Hepatocyte (in vitro differentiated cells): ENCODE results near the gene MPND. TPM values are rescaled to one million over a fixed set of nuclear protein-coding genes. Genes with fewer than 3 reads are reported as not detected.

Experiments
- DNase-seq: peaks from one replicate; pipeline ENCODE4 v3.0.0-alpha.2; 2016; ENCODE audit warnings: low spot score
- H2AFZ ChIP-seq: fragments of 200-600 bp; sonication (generic); 2 replicates; pipeline ENCODE4 v1.6.0; 2016; ENCODE audit warnings: antibody characterized with exemption, mild to moderate bottlenecking
- H3K27ac ChIP-seq: fragments of 200-600 bp; sonication (generic); 2 replicates; pipeline ENCODE4 v1.5.1; 2016; ENCODE audit warnings: mild to moderate bottlenecking
- H3K27me3 ChIP-seq: fragments of 200-600 bp; sonication (generic); 2 replicates; pipeline ENCODE4 v1.6.1; 2016
- H3K36me3 ChIP-seq: fragments of 200-600 bp; sonication (generic); replicated peaks from 2 replicates; pipeline ENCODE4 v1.5.1; 2016; ENCODE audit warnings: low read depth; ENCODE audit not compliant: insufficient read depth
- H3K4me1 ChIP-seq: fragments of 200-600 bp; sonication (generic); 2 replicates; pipeline ENCODE4 v1.5.1; 2016; ENCODE audit warnings: mild to moderate bottlenecking, moderate library complexity; ENCODE audit not compliant: insufficient read depth
- H3K4me2 ChIP-seq: fragments of 200-600 bp; sonication (generic); 2 replicates; pipeline ENCODE4 v1.6.0; 2016
- H3K4me3 ChIP-seq: fragments of 200-600 bp; sonication (generic); 2 replicates; pipeline ENCODE4 v1.5.1; 2016; ENCODE audit warnings: mild to moderate bottlenecking
- H3K79me2 ChIP-seq: fragments of 200-600 bp; sonication (generic); 2 replicates; pipeline ENCODE4 v1.6.0; 2017; ENCODE audit warnings: mild to moderate bottlenecking
- H3K9me2 ChIP-seq: fragments of 200-600 bp; sonication (generic); replicated peaks from 2 replicates; pipeline ENCODE4 v1.6.0; 2017; ENCODE audit warnings: mild to moderate bottlenecking; ENCODE audit not compliant: insufficient read depth
- H3K9me3 ChIP-seq: fragments of 200-600 bp; sonication (generic); 2 replicates; pipeline ENCODE4 v1.5.1; 2016; ENCODE audit warnings: low read depth, mild to moderate bottlenecking
- H4K20me1 ChIP-seq: fragments of 200-600 bp; sonication (generic); 2 replicates; pipeline ENCODE4 v1.6.0; 2016; ENCODE audit warnings: mild to moderate bottlenecking; ENCODE audit not compliant: insufficient read depth, poor library complexity, severe bottlenecking
- CTCF ChIP-seq: fragments of 200-600 bp; sonication (generic); IDR thresholded peaks from 2 replicates; pipeline ENCODE4 v1.5.1; 2016; ENCODE audit warnings: antibody characterized with exemption, mild to moderate bottlenecking; ENCODE audit not compliant: poor library complexity
- EZH2 ChIP-seq: fragments of 200-600 bp; sonication (generic); IDR thresholded peaks from 2 replicates; pipeline ENCODE4 v1.6.1; 2016; ENCODE audit warnings: antibody characterized with exemption, mild to moderate bottlenecking, borderline replicate concordance
- EZH2phosphoT487 ChIP-seq: fragments of 200-600 bp; sonication (generic); IDR thresholded peaks from one replicate; pipeline ENCODE4 v1.6.1; 2018; ENCODE audit warnings: antibody characterized with exemption, mild to moderate bottlenecking, low read depth, moderate library complexity; ENCODE audit not compliant: unreplicated experiment, severe bottlenecking
- WGBS: methylation state at CpG from one replicate; pipeline ENCODE4 v1.1.6; 2016; ENCODE audit warnings: low lambda C conversion rate; ENCODE audit errors: missing lambda C conversion rate; 5-methylcytosine and 5-hydroxymethylcytosine counted together
- polyA plus RNA-seq: library from polyadenylated mRNA; unstranded; fragments of >200 nt; fragmentation: Nextera tagmentation; extraction: Ambion mirVana; gene quantifications from 2 replicates; pipeline ENCODE4 v1.2.1, GENCODE V29; 2016
- total RNA-seq: library from RNA; depleted of rRNA; stranded (reverse); fragments of >200 nt; gene quantifications from 2 replicates; pipeline ENCODE4 v1.2.3, GENCODE V29; 2014

Gene MPND
- total and polyA plus RNA-seq, 2 experiments from 2014 or later, result 16.6 to 21.9 TPM

- 93% methylated on average over 23 of the region's 23 CpGs for WGBS
- Histone ChIP-seq H3K27me3 (no peaks in the 10 kb centered on the region), H3K36me3 (no peaks in the 10 kb centered on the region), H3K4me2 (no peak overlapping the region), H4K20me1 (no peaks in the 10 kb centered on the region), H2AFZ (no peak overlapping the region), H3K4me1 (no peaks in the 10 kb centered on the region), H3K27ac (no peak overlapping the region), H3K4me3 (no peak overlapping the region), H3K79me2 (peaks cover 31% of the 10 kb centered on the region), H3K9me3 (no peaks in the 10 kb centered on the region), H3K9me2 (no peaks in the 10 kb centered on the region)
- TF ChIP-seq EZH2 (no peak), EZH2phosphoT487 (no peak), CTCF (no peak)
- DNase-seq, result no peak
These were observed 66.0 kb downstream of the MPND start for GRCh38 chr19:4409123-4409933.

Other genes starting within 250 kb of the MPND start
- gene MAP2K2, start 219.4 kb upstream of the MPND start, total RNA-seq, result 133 and 135 TPM in 2 replicates
- gene MAP2K2, start 219.4 kb upstream of the MPND start, polyA plus RNA-seq, result 188 and 196 TPM in 2 replicates
- 21.7 and 31.9 TPM in 2 replicates for gene CREB3L3, start 189.9 kb upstream of the MPND start, total RNA-seq
- gene CREB3L3, start 189.9 kb upstream of the MPND start, polyA plus RNA-seq, result 31.2 and 48.5 TPM in 2 replicates
- gene SIRT6, start 161.0 kb upstream of the MPND start, total RNA-seq, result 15.6 and 15.7 TPM in 2 replicates
- 9.9 and 16.8 TPM in 2 replicates for gene SIRT6, start 161.0 kb upstream of the MPND start, polyA plus RNA-seq
- gene ANKRD24, start 160.9 kb upstream of the MPND start, total RNA-seq, result 0.84 and 3.4 TPM in 2 replicates
- 1.5 and 2.0 TPM in 2 replicates for gene ANKRD24, start 160.9 kb upstream of the MPND start, polyA plus RNA-seq
- 3.0 and 5.9 TPM in 2 replicates for gene EBI3, start 114.0 kb upstream of the MPND start, total RNA-seq
- 7.6 and 8.2 TPM in 2 replicates for gene EBI3, start 114.0 kb upstream of the MPND start, polyA plus RNA-seq
- gene YJU2, start 96.5 kb upstream of the MPND start, total RNA-seq, result 12.3 and 18.8 TPM in 2 replicates
- 13.1 and 16.0 TPM in 2 replicates for gene YJU2, start 96.5 kb upstream of the MPND start, polyA plus RNA-seq
- gene SHD, start 64.3 kb upstream of the MPND start, total RNA-seq, result 0.08 TPM in 1 of 2 replicates, not detected in the other
- gene SHD, start 64.3 kb upstream of the MPND start, polyA plus RNA-seq, result 3.4 and 4.6 TPM in 2 replicates
- not detected in 2 replicates for gene TMIGD2, start 41.2 kb upstream of the MPND start, total RNA-seq
- gene TMIGD2, start 41.2 kb upstream of the MPND start, polyA plus RNA-seq, result 0.55 TPM in 1 of 2 replicates, not detected in the other
- gene FSD1, start 39.0 kb upstream of the MPND start, total RNA-seq, result 1.2 and 6.3 TPM in 2 replicates
- gene FSD1, start 39.0 kb upstream of the MPND start, polyA plus RNA-seq, result 2.4 and 2.8 TPM in 2 replicates
- 27.5 and 28.1 TPM in 2 replicates for gene STAP2, start 4.7 kb upstream of the MPND start, total RNA-seq
- gene STAP2, start 4.7 kb upstream of the MPND start, polyA plus RNA-seq, result 34.4 and 45.2 TPM in 2 replicates
- 71.8 and 81.7 TPM in 2 replicates for gene SH3GL1, start 57.0 kb downstream of the MPND start, total RNA-seq
- 111 and 114 TPM in 2 replicates for gene SH3GL1, start 57.0 kb downstream of the MPND start, polyA plus RNA-seq
- gene CHAF1A, start 59.1 kb downstream of the MPND start, total RNA-seq, result 5.5 and 6.2 TPM in 2 replicates
- 6.5 and 11.1 TPM in 2 replicates for gene CHAF1A, start 59.1 kb downstream of the MPND start, polyA plus RNA-seq
- gene UBXN6, start 114.2 kb downstream of the MPND start, total RNA-seq, result 80.2 and 88.6 TPM in 2 replicates
- gene UBXN6, start 114.2 kb downstream of the MPND start, polyA plus RNA-seq, result 36.8 and 44.7 TPM in 2 replicates
- 34.8 and 50.3 TPM in 2 replicates for gene HDGFL2, start 128.7 kb downstream of the MPND start, total RNA-seq
- 73.0 and 73.2 TPM in 2 replicates for gene HDGFL2, start 128.7 kb downstream of the MPND start, polyA plus RNA-seq
- 0.17 and 0.60 TPM in 2 replicates for gene PLIN4, start 174.9 kb downstream of the MPND start, total RNA-seq
- gene PLIN4, start 174.9 kb downstream of the MPND start, polyA plus RNA-seq, result 0.27 and 0.55 TPM in 2 replicates
- gene PLIN5, start 191.7 kb downstream of the MPND start, total RNA-seq, result 2.1 and 5.8 TPM in 2 replicates
- gene PLIN5, start 191.7 kb downstream of the MPND start, polyA plus RNA-seq, result 6.1 and 6.4 TPM in 2 replicates
- 5.4 and 6.3 TPM in 2 replicates for gene LRG1, start 196.5 kb downstream of the MPND start, total RNA-seq
- 9.8 and 11.4 TPM in 2 replicates for gene LRG1, start 196.5 kb downstream of the MPND start, polyA plus RNA-seq
- 2.9 and 3.2 TPM in 2 replicates for gene SEMA6B, start 216.1 kb downstream of the MPND start, total RNA-seq
- gene SEMA6B, start 216.1 kb downstream of the MPND start, polyA plus RNA-seq, result 0.50 and 1.4 TPM in 2 replicates